WTC11 (cell line): ENCODE results near the gene KSR2. TPM values are rescaled to one million over a fixed set of nuclear protein-coding genes. Genes with fewer than 3 reads are reported as not detected.

Experiments used
- ATAC-seq: fragments of 200-7000 bp; cut with Tn5 transposase; 2 replicates; pipeline ENCODE4 v1.10.0; 2021; ENCODE audit warnings: mild to moderate bottlenecking, moderate library complexity
- CTCF ChIA-PET: fragments of 300-600 bp; sonication (Branson Sonifier 250); formaldehyde crosslinking; loops from one replicate; lab custom pipeline; 2021; ENCODE audit warnings: antibody characterized with exemption; lab: Charles Lee
- POLR2A ChIA-PET: fragments of 350-600 bp; sonication (Branson Sonifier 250); formaldehyde crosslinking; loops from one replicate; lab custom pipeline; 2021; ENCODE audit warnings: antibody characterized with exemption; lab: Charles Lee
- DNase-seq: peaks from one replicate; pipeline ENCODE4 v3.0.0; 2021; ENCODE audit warnings: low spot score
- H3K27ac Mint-ChIP-seq: 2 replicates; pipeline ENCODE4 v1.8.0; 2021; ENCODE audit warnings: mixed read lengths
- H3K27me3 Mint-ChIP-seq: 2 replicates; pipeline ENCODE4 v1.8.0; 2021; ENCODE audit warnings: low read depth, mild to moderate bottlenecking, moderate library complexity, mixed read lengths
- H3K36me3 Mint-ChIP-seq: 2 replicates; pipeline ENCODE4 v1.8.0; 2021; ENCODE audit warnings: mixed read lengths
- H3K4me1 Mint-ChIP-seq: 2 replicates; pipeline ENCODE4 v1.8.0; 2022; ENCODE audit warnings: mixed read lengths
- H3K4me3 Mint-ChIP-seq: 2 replicates; pipeline ENCODE4 v1.8.0; 2021; ENCODE audit warnings: mild to moderate bottlenecking, moderate library complexity, mixed read lengths
- H3K9me3 Mint-ChIP-seq: 2 replicates; pipeline ENCODE4 v1.8.0; 2021; ENCODE audit warnings: mixed read lengths
- CBFB ChIP-seq: sonication (generic); formaldehyde crosslinking; IDR thresholded peaks from 2 replicates; pipeline ENCODE4 v1.8.1; 2022; ENCODE audit warnings: mild to moderate bottlenecking, low read depth, missing genetic modification reagents
- ERG ChIP-seq: fragments of 250-450 bp; sonication (Bioruptor Pico); IDR thresholded peaks from 2 replicates; pipeline ENCODE4 v1.8.0; 2021; ENCODE audit warnings: mild to moderate bottlenecking
- ETV6 ChIP-seq: sonication (generic); formaldehyde crosslinking; IDR thresholded peaks from 2 replicates; pipeline ENCODE4 v1.8.1; 2022; ENCODE audit warnings: mild to moderate bottlenecking, missing genetic modification reagents
- FOXJ3 ChIP-seq: sonication (generic); formaldehyde crosslinking; IDR thresholded peaks from 2 replicates; pipeline ENCODE4 v1.9.0; 2021; ENCODE audit warnings: missing genetic modification reagents, mild to moderate bottlenecking, borderline replicate concordance
- FOXK1 ChIP-seq: sonication (generic); formaldehyde crosslinking; IDR thresholded peaks from 2 replicates; pipeline ENCODE4 v1.8.0; 2022; ENCODE audit warnings: mild to moderate bottlenecking, moderate library complexity, missing genetic modification reagents
- FOXP4 ChIP-seq: sonication (generic); formaldehyde crosslinking; IDR thresholded peaks from 2 replicates; pipeline ENCODE4 v1.8.0; 2022; ENCODE audit warnings: mild to moderate bottlenecking, missing genetic modification reagents
- HMGA2 ChIP-seq: fragments of 250-450 bp; sonication (Bioruptor Pico); IDR thresholded peaks from 2 replicates; pipeline ENCODE4 v1.4.0; 2021; ENCODE audit warnings: mild to moderate bottlenecking, moderate library complexity
- HMGXB4 ChIP-seq: sonication (generic); formaldehyde crosslinking; IDR thresholded peaks from 2 replicates; pipeline ENCODE4 v1.8.1; 2023; ENCODE audit warnings: mild to moderate bottlenecking, moderate library complexity, missing genetic modification reagents
- MYBL2 ChIP-seq: sonication (generic); formaldehyde crosslinking; IDR thresholded peaks from 2 replicates; pipeline ENCODE4 v1.8.1; 2023; ENCODE audit warnings: mild to moderate bottlenecking, moderate library complexity, missing genetic modification reagents
- NFE2L1 ChIP-seq: sonication (generic); formaldehyde crosslinking; IDR thresholded peaks from 2 replicates; pipeline ENCODE4 v1.8.1; 2023; ENCODE audit warnings: missing genetic modification reagents
- PRRX2 ChIP-seq: fragments of 250-450 bp; sonication (Bioruptor Pico); IDR thresholded peaks from 2 replicates; pipeline ENCODE4 v1.8.0; 2021; ENCODE audit warnings: mild to moderate bottlenecking
- ZBTB43 ChIP-seq: sonication (generic); formaldehyde crosslinking; IDR thresholded peaks from 2 replicates; pipeline ENCODE4 v1.8.1; 2023; ENCODE audit warnings: mild to moderate bottlenecking, missing genetic modification reagents
- ZNF138 ChIP-seq: sonication (generic); formaldehyde crosslinking; conservative IDR thresholded peaks from 2 replicates; pipeline ENCODE4 v1.8.1; 2022; ENCODE audit warnings: mild to moderate bottlenecking, moderate library complexity, missing genetic modification reagents
- ZNF317 ChIP-seq: sonication (generic); formaldehyde crosslinking; IDR thresholded peaks from 2 replicates; pipeline ENCODE4 v1.8.1; 2023; ENCODE audit warnings: low read depth, mild to moderate bottlenecking, moderate library complexity, missing genetic modification reagents, borderline replicate concordance
- ZNF416 ChIP-seq: fragments of 250-450 bp; sonication (Bioruptor Pico); IDR thresholded peaks from 2 replicates; pipeline ENCODE4 v1.9.0; 2021; ENCODE audit warnings: mild to moderate bottlenecking, inconsistent platforms
- ZNF425 ChIP-seq: fragments of 250-450 bp; sonication (Bioruptor Pico); conservative IDR thresholded peaks from 2 replicates; pipeline ENCODE4 v1.9.0; 2021; ENCODE audit warnings: mild to moderate bottlenecking
- ZNF532 ChIP-seq: fragments of 250-450 bp; sonication (Bioruptor Pico); IDR thresholded peaks from 2 replicates; pipeline ENCODE4 v1.9.0; 2021; ENCODE audit warnings: mild to moderate bottlenecking, borderline replicate concordance
- total RNA-seq: library from RNA; stranded (reverse); gene quantifications from 3 replicates; pipeline ENCODE4 v1.2.3, GENCODE V29; 2021

KSR2 gene
- total RNA-seq, 1 experiment from 2014 or later = 2.4 TPM

- TF ChIP-seq FOXP4 (CRISPR knock-in tag) = no peak
Measured at GRCh38 chr12:117904051-117904450, 64.7 kb downstream of the KSR2 start (continued).

- H3K9me3 Mint-ChIP-seq = peaks cover 9% of the 10 kb centered on the region
- peaks cover 5% of the 10 kb centered on the region; the same call in 1 of the 2 replicates for H3K36me3 Mint-ChIP-seq
- ChIA-PET CTCF (interaction anchor here (1.1 kb wide), 1 partner anchor 132 kb away, joined by 3 read pairs; no protein-coding TSS in a partner anchor), POLR2A (no interaction called here)
- ATAC-seq = no peak
- H3K27ac Mint-ChIP-seq = no peak overlapping the region
- H3K27me3 Mint-ChIP-seq = no peaks in the 10 kb centered on the region
- H3K4me1 Mint-ChIP-seq = peaks cover 5% of the 10 kb centered on the region
- no peak overlapping the region for H3K4me3 Mint-ChIP-seq
- TF ChIP-seq NFE2L1 (CRISPR knock-in tag) = no peak
- TF ChIP-seq ERG = no peak
- TF ChIP-seq ZBTB43 (CRISPR knock-in tag) = no peak
- TF ChIP-seq HMGA2 (CRISPR knock-in tag) = no peak
- TF ChIP-seq ZNF425 (CRISPR knock-in tag) = no peak
- no peak for TF ChIP-seq ZNF416
- TF ChIP-seq FOXK1 = no peak
- no peak for TF ChIP-seq ETV6 (CRISPR knock-in tag)
- no peak for TF ChIP-seq MYBL2 (CRISPR knock-in tag)
- no peak for TF ChIP-seq HMGXB4 (CRISPR knock-in tag)
- no peak for DNase-seq
Measured at GRCh38 chr12:117903110-117903840, 65.5 kb downstream of the KSR2 start.

- H3K27me3 Mint-ChIP-seq = no peaks in the 10 kb centered on the region
Measured at GRCh38 chr12:117901631-117902030, 67.2 kb downstream of the KSR2 start.

More at GRCh38 chr12:117901631-117902030, 67.2 kb downstream of the KSR2 start:
- CTCF ChIA-PET = no interaction called here
- TF ChIP-seq ZNF532 (CRISPR knock-in tag) (no peak), ZNF138 (CRISPR knock-in tag) (no peak), PRRX2 (no peak), CBFB (CRISPR knock-in tag) (no peak), FOXJ3 (CRISPR knock-in tag) (no peak), ZNF317 (CRISPR knock-in tag) (no peak)
- H3K36me3 Mint-ChIP-seq = peaks cover 5% of the 10 kb centered on the region; the same call in 1 of the 2 replicates
- DNase-seq (no peak), ATAC-seq (no peak)
- H3K4me1 Mint-ChIP-seq = no peaks in the 10 kb centered on the region
- H3K4me3 Mint-ChIP-seq = no peak overlapping the region
- H3K9me3 Mint-ChIP-seq = peaks cover 11% of the 10 kb centered on the region
- no peak overlapping the region for H3K27ac Mint-ChIP-seq
- POLR2A ChIA-PET = no interaction called here
